ENCODE data around the gene ARHGAP6.

The ARHGAP6 gene

DNA sequence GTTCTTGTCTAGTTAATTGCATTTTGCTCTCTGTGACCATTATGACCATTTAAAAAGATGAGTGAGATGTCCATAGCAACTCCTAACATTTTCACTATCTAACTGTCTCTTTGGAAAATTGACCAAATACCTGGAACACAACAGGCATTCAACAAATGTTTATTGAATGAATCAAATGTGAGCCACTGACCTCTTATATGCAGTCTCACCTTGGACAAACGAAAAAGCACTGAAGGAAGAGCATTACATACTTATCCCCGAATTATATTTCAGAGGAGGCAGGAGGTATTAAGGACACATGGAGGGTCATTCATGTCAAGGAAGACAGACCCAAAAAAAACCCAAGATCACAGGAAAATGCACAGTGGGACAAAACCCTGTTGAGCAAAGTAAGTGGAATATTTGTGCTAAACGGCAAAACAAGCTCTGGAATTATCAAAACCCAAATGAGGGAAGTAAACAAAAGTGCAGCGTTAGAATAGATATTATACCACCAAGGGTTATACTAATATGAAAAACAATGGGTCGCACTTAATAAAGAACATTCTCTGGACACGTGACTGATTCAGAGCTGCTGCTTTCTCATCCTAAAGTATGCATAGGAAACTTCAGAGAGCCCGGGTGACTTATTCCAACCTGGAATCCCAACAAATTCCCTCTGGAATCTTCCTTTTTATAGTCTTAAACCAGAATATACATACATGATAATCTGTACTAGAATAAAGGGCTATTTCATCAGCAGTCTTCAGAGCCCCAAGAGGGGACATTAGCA, 240.6 kb downstream of the ARHGAP6 start:
- TF ChIP-seq, protein P1, sequence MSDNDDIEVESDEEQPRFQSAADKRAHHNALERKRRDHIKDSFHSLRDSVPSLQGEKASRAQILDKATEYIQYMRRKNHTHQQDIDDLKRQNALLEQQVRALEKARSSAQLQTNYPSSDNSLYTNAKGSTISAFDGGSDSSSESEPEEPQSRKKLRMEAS (IDR thresholded peaks at IDR 0.05; ENCODE audit: low read depth, low read length) = no peak
- TF ChIP-seq, protein P2, sequence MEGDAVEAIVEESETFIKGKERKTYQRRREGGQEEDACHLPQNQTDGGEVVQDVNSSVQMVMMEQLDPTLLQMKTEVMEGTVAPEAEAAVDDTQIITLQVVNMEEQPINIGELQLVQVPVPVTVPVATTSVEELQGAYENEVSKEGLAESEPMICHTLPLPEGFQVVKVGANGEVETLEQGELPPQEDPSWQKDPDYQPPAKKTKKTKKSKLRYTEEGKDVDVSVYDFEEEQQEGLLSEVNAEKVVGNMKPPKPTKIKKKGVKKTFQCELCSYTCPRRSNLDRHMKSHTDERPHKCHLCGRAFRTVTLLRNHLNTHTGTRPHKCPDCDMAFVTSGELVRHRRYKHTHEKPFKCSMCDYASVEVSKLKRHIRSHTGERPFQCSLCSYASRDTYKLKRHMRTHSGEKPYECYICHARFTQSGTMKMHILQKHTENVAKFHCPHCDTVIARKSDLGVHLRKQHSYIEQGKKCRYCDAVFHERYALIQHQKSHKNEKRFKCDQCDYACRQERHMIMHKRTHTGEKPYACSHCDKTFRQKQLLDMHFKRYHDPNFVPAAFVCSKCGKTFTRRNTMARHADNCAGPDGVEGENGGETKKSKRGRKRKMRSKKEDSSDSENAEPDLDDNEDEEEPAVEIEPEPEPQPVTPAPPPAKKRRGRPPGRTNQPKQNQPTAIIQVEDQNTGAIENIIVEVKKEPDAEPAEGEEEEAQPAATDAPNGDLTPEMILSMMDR (IDR thresholded peaks at IDR 0.05; ENCODE audit: low read depth, low read length) = no peak
- no peak for TF ChIP-seq POLR2A (IDR thresholded peaks at IDR 0.05; ENCODE audit: extremely low read depth, insufficient read length)
- TF ChIP-seq MYC (IDR thresholded peaks at IDR 0.05; ENCODE audit: low read depth, low read length) = no peak
- no peak overlapping the region for H3K4me3 ChIP-seq (ENCODE audit: low read depth, low read length)
- DNase-seq (ENCODE audit: low read depth) = no peak

DNA sequence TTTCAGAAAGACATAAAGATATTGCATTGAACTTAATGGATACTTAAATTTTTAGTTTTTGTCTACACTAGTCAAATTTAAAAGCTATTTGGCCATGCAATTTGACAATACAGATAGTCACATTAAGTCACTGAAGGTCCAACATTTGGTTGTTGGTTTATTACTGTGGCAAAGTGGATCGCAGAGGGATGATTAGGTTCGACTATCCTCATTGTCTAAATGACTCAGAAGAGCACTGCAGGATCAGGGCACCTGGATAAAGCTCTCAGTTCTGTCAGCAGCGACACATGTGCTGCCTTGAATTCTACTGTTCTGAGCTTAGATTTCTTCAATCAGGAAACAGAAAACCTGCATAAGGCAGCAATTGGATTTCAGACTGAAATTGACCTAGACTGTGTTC, 241.8 kb downstream of the ARHGAP6 start:
- H3K4me3 ChIP-seq (ENCODE audit: low read depth, low read length) = no peak overlapping the region
- no peak for DNase-seq (ENCODE audit: low read depth)
- no peak for TF ChIP-seq MYC (IDR thresholded peaks at IDR 0.05; ENCODE audit: low read depth, low read length)
- TF ChIP-seq, protein P2 (IDR thresholded peaks at IDR 0.05; ENCODE audit: low read depth, low read length) = no peak
- TF ChIP-seq POLR2A (IDR thresholded peaks at IDR 0.05; ENCODE audit: extremely low read depth, insufficient read length) = no peak
- TF ChIP-seq, protein P1 (IDR thresholded peaks at IDR 0.05; ENCODE audit: low read depth, low read length) = no peak

DNA sequence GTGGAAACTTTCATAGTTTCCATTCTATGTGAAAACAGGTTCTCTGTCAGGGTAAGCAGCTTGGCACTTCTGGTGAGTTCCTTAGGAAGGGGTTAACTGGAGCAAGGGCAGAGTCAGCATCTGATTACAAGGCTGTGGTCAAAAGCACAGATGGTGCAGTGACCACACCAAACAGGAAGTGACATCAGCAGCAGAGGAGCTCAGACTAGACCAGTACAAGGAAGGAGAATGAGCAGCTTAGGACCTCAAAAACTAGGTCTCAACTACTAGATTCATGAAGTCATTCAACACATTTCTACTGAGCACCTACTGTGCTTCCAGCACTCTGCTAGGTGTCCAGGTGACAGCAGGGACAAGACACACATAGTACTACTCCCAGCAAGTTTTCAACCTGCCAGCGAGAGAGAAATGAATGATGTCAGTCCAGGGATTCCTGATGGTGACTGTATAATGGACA, 242.3 kb downstream of the ARHGAP6 start:
- TF ChIP-seq, protein P2 (IDR thresholded peaks at IDR 0.05; ENCODE audit: low read depth, low read length) = no peak
- TF ChIP-seq, protein P1 (IDR thresholded peaks at IDR 0.05; ENCODE audit: low read depth, low read length) = no peak
- no peak for TF ChIP-seq MYC (IDR thresholded peaks at IDR 0.05; ENCODE audit: low read depth, low read length)
- TF ChIP-seq POLR2A (IDR thresholded peaks at IDR 0.05; ENCODE audit: extremely low read depth, insufficient read length) = no peak
- DNase-seq (ENCODE audit: low read depth) = peak; percentile 61
- H3K4me3 ChIP-seq (ENCODE audit: low read depth, low read length) = no peak overlapping the region

- TF ChIP-seq MYC (IDR thresholded peaks at IDR 0.05; ENCODE audit: low read depth, low read length) (no peak), POLR2A (IDR thresholded peaks at IDR 0.05; ENCODE audit: extremely low read depth, insufficient read length) (no peak)
- TF ChIP-seq, protein P2 (IDR thresholded peaks at IDR 0.05; ENCODE audit: low read depth, low read length) = no peak
- TF ChIP-seq, protein P1 (IDR thresholded peaks at IDR 0.05; ENCODE audit: low read depth, low read length) = no peak
- no peak for DNase-seq (ENCODE audit: low read depth)
- H3K4me3 ChIP-seq (ENCODE audit: low read depth, low read length) = no peak overlapping the region
Observed at GRCh38 chrX:11422525-11422857, 243.2 kb downstream of the ARHGAP6 start.

DNA sequence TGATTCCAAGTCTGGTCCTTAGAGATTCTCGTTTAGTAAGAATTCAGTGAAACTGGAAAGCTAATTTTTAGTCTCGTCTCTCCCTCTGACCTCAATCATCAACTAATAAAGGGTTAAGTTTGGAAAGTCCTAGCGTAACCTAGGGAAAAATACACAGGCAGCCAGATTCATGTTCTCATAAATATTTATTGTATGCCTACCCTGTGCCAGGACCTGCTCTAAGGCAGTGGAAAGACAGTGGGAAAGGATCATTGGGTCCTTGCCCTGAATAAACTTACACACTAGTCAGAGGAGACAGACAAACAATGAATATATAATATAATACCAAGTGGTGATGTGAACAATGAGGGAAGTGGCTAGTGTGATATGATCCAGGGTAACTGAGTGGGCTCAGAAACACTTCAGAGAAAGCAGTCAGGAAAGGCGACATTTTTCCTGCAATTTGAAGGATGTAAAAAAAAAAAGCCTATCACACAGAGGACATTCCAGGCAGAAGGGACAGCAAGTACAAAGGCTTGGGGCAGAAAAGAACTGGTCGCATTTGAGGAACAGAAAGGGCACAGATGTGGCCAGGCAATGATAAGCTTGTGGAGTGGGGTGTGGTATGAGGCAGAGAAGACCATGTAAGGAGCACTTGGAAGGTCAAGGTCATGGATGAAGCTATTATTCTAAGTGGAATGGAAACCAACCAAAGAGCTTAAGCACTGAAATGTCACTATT, 243.8 kb downstream of the ARHGAP6 start:
- TF ChIP-seq, protein P2 (IDR thresholded peaks at IDR 0.05; ENCODE audit: low read depth, low read length) = no peak
- TF ChIP-seq, protein P1 (IDR thresholded peaks at IDR 0.05; ENCODE audit: low read depth, low read length) = no peak
- no peak overlapping the region for H3K4me3 ChIP-seq (ENCODE audit: low read depth, low read length)
- no peak for DNase-seq (ENCODE audit: low read depth)
